ENCODE measurements around the gene NR1H4.
"Not testable (repeated sequence)": the region's sequence is repeated elsewhere in the genome, so short reads cannot be mapped to it uniquely, and the experiment has no call there.

The NR1H4 gene

GRCh38 chr12:100573292-100574186 is 99.9 kb downstream of the NR1H4 start, which contains the start of gene GAS2L3:
TSS of gene GAS2L3 (plus strand) at chr12:100573684. CDS start at chr12:100594905, 21,221 bp downstream.
- DNase-seq = peak; percentile 98

GRCh38 chr12:100574187-100575074 is 100.8 kb downstream of the NR1H4 start:
- peak; percentile 70 for DNase-seq

GRCh38 chr12:100576331-100577036 is 102.8 kb downstream of the NR1H4 start:
- no peak for DNase-seq

- no peak for DNase-seq
Observed at GRCh38 chr12:100578923-100579322, 105.3 kb downstream of the NR1H4 start.

- no peak for DNase-seq
Observed at GRCh38 chr12:100579844-100580243, 106.2 kb downstream of the NR1H4 start.

GRCh38 chr12:100584256-100584655 is 110.6 kb downstream of the NR1H4 start:
- DNase-seq = no peak

- no peak for DNase-seq
Observed at GRCh38 chr12:100591979-100592378, 118.3 kb downstream of the NR1H4 start.

- DNase-seq = no peak
Observed at GRCh38 chr12:100593490-100593889, 119.8 kb downstream of the NR1H4 start.

- no peak for DNase-seq
Observed at GRCh38 chr12:100601626-100602025, 128.0 kb downstream of the NR1H4 start.

GRCh38 chr12:100602997-100603396 is 129.3 kb downstream of the NR1H4 start:
- DNase-seq = not testable (repeated sequence)

- no peak for DNase-seq
Observed at GRCh38 chr12:100608776-100609175, 135.1 kb downstream of the NR1H4 start.

GRCh38 chr12:100610666-100611430 is 137.2 kb downstream of the NR1H4 start:
- no peak for DNase-seq

- DNase-seq = no peak
Observed at GRCh38 chr12:100612606-100613005, 138.9 kb downstream of the NR1H4 start.

All from islet precursor cell (in vitro differentiated cells).